Left hindlimb (tissue), 1 donor: Measurements from ENCODE around the gene CLASP1.
A peak's percentile ranks its signal among the peaks of the same experiment; 100 is the strongest.
"Not testable (repeated sequence)": the region's sequence is repeated elsewhere in the genome, so short reads cannot be mapped to it uniquely, and the experiment has no call there.

Experiments
- DNase-seq: peaks from one replicate; pipeline ENCODE4 v3.0.0-alpha.2; 2018

The CLASP1 gene

DNA sequence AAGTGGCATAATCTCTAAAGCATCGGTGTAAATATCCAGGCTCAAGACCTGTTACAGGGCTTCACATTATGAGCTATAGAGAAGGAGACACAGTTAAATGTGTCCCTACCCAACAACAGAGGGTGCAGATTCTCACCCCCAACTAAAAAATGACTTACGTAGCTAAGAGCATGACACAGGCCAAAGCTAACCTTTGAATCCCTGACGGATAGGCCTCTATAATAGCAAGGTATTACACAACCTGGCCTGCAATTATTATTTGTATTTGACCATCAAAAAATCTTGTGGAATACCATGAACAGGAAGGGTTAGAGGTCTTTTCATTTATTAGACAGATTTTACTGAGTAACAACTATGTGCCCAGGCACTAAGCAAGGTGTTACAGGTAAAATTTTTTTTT is 73.5 kb downstream of the CLASP1 start:
- DNase-seq: no peak

DNA sequence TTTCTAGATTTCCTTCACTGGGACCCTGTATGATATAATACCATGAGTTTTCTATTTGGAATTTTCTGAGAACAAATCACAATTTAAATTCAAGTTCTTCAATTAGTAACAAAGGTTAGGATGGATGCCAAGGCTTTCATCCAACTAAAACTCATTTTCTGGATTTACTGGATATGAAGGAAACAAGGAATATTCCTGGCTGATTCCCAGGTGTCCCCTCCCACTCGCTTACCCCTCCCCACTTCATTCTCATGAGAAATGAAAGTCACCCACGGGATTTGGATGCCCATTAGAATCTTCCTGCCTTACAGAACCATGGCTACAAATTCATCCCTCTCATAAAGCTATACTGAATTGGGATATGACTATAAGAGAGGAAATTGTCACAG is 78.6 kb downstream of the CLASP1 start:
- DNase-seq: no peak

DNA sequence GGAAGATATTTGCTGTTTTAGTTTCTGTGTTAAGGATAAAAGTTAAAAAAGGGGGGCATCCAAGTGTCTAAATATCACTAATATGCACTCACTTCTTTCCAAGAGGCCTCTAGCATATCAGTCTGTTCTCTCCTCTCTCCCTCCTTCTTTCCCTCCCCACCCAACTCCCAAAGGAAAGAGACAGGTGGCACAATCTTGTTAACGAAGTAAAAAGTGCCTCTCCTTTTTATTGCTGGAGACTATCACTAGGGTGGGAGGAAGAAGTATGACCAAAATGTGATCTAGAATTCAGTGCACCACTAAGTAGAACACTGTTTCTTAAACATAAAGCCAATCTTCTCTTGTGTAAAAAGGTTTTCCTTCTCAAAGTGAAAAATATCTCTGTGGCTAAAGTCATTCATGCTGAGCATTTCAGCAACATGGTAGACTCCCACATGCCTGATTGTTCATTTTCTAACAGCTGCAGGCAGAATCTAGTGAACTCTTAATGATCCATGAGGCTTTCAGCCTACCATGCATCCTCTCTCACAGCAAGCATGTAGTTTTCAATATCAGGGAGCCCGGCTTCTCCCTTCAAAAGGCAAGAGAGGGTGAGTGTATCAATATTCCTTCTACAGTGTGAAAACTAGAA is 79.1 kb downstream of the CLASP1 start:
- no peak for DNase-seq

DNA sequence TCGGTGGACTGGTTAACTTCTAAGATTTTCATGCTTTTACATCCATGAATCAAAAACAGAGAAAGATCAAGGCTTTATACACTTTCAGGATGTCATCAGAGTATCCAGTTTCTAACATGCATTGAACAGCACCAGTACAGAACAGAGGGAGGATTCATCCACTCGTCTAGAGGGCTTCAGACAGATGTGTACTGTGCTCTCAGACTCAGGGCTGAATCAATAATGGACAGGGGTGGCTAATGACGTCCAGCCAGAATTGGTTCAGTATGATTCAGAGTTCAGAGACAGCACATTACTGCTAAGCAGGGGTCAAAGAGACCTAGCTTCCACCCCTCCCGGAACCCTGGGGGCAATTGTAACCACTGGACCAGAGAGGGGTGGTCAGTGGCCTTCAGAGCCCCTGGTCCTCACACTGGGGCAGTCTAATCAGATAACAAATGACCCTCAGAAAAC is 81.3 kb downstream of the CLASP1 start:
- no peak for DNase-seq

DNA sequence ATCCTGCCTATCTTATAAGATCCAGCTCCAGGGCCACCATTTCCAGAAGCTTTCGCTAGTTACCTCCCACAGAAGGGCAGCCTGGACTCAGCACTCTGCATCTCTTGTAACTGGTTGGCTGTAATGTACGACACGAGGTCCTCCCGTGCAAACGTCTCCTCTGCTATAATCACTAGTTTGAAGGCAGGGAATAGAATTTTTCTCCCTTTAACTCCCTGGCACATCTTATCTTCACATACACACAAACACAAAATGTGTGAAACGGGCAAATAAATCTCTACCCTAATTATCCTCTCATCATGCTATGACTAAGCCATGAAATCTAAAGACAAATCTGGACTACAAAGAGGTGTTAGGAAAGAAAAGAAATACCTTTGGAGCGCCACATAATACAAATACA is 81.8 kb downstream of the CLASP1 start:
- no peak for DNase-seq

DNA sequence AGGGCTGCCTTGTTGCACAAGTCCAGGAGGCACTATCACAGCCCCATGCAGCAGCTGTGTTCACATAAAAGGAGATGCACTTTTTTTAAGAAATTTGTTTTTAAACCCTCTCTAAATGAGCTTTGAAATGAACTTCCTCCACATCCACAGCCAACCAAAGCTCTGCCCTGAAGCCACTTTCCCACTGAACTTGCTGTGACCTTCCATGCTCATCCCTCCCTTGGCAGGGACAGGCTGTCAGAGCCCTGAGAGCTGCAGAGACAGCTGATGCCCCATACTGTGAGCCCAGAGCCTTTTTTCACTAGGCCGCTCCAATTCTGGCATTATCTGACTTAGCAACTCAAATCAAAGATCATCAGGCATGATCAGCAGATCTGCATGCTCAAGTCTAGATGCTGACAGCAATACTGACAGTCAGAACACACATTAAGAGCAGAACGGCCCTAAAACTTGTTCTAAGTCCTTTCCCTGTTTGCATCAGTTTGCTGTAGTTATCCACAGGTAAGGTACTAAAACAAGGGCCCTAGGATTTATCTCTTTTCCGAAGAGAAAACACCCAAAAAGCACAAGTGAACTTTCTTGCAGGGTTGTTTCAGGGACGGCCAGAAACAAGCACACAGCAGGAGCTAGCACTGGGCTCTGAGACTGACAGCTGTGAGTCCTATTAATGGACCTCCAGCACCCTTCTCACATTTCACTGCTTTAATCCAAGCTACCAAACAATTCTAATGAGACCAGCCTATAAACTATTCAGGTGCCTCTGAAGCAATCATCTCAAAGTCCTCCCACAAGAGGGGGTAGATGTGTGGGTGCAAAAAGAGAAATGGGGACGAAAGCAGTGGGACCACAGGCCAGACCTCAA is 83.6 kb downstream of the CLASP1 start:
- peak; percentile 39 for DNase-seq

DNA sequence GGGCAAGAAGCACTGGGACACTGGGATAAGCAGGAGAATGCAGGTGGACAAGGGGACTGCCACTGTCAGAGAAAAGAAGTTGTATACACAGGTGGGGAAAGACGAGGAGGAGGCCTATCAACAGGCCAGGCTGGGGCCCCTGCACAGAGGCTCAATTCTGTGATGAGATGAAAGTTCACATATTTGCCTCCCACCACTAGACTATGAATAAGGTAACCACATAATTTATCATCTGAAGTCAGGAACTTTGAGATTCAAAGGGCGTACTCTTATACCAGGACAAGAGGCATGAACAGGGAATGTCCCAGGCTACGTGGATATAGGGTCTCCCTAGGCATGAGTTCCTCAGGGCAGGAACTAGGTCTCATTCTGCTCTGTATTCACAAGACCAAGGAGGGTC is 84.4 kb downstream of the CLASP1 start:
- no peak for DNase-seq

DNA sequence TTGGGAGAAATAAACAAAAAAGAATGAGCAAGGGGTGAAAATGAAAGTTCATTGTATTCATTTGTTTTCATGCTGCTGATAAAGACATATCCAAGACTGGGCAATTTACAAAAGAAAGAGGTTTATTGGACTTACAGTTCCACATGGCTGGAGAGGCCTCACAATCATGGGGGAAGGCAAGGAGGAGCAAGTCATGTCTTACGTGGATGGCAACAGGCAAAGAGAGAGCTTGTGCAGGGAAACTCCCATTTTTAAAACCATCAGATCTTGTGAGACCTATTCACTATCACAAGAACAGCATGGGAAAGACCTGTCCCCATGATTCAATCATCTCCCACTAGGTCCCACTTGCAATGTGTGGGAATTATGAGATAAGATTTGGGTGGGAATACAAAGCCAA is 85.5 kb downstream of the CLASP1 start:
- DNase-seq: not testable (repeated sequence)

DNA sequence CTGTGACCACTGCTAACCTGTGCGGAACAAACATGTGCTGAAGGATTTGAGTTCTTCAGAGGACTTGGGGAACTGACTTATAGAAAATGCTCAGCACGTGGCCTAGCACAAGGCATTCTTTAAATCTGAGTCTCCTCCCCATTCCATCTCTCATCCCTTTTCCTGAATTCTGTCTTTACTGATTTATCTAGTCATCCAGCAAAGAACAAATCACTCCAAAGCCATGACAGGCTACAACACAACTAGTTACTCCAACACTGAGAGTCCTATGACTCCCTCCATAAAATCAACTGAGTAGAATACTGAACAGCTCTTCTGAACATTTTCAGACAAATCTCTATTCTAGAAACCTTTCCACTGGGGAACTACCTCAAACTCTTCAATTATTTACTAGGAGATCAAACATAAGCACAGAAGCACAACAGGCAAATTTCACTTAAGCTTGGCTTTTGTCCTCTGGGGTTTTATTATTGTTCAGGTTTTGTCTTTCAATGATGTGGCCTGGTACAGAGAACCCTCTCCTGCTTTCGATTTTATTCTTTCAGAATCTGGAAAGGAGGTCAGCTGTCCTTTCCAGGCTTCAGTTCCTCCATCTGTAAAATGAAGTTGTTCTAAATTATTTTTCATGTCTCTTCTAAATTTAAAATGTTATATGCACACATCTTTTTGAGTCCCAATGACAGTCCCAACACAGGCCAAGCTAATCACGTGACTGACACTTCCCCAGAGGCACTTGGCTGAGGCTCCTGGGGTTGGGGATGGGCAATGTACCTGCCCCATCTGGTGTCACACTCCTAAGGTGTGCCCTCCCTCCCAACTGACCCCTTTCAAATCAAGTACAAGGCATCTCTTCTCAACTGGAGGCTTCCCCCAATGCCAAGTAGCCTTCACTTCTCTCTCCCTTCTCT is 86.7 kb downstream of the CLASP1 start:
- no peak for DNase-seq

DNA sequence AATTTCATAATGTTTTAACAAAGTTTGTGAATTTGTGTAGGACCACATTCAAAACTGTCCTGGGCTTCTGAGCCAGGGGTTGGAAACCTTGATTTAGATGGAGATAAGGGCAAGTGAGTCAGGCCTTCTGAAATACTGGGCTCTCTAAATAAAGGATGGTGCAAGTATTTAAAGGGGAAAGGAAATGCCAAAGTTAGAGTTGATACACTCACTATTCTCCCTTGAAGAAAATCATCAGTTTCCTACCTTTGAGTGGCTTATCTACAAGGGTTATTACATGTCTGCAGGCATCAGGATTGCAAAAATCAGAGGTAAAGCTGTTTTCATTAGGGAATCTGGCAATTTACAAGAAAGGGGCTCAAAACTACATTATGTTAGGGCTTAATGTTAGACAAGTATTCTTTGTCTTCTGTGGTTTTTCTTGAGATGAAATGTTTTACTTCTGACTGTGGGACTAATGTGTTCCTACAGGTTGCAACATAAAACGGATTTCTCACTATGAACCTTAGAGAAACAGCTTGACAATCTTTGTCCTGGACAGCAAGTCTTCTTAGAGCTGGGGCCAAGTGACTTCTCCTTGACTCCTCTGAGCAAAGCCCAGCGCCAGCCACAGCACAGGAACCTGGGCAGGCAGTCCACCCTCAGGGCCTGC is 87.5 kb downstream of the CLASP1 start:
- no peak for DNase-seq

DNA sequence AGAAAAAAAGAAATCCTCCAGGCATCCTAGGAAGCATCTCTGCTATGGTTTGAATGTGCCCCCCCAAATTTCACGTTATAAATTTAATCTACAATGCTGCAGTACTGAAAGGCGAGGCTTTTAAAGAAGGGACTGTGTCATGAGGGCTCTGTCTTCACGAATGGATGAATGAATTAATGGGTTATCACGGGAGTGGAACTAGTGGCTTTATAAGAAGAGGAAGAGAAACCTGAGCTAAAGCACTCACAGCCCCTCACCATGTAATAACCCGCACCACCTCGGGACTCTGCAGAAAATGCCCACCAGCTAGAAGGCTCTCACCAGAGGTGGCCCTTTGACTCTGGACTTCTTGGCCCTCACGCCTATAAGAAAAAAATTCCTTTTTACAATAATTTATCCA is 90.9 kb downstream of the CLASP1 start:
- no peak for DNase-seq

DNA sequence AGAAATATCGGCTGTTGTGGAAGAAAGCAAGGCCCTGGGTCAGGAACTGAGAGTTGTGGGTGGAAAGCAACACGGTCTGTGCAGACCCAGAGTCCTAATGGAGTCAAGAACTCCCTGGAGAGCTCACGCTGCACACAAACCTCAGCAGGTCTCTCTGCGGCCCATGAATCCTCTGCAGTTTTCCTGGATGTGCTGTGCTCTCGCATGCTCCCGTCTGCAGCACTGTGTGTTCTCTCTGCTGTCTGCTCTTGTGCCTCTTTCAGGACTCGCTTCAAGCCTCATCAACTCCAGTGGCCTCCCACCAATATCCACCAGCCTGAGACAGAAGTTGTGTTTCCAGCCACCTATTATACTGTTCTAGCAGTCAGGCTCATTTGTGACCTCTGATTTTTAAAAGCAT is 94.3 kb downstream of the CLASP1 start:
- DNase-seq: no peak

DNA sequence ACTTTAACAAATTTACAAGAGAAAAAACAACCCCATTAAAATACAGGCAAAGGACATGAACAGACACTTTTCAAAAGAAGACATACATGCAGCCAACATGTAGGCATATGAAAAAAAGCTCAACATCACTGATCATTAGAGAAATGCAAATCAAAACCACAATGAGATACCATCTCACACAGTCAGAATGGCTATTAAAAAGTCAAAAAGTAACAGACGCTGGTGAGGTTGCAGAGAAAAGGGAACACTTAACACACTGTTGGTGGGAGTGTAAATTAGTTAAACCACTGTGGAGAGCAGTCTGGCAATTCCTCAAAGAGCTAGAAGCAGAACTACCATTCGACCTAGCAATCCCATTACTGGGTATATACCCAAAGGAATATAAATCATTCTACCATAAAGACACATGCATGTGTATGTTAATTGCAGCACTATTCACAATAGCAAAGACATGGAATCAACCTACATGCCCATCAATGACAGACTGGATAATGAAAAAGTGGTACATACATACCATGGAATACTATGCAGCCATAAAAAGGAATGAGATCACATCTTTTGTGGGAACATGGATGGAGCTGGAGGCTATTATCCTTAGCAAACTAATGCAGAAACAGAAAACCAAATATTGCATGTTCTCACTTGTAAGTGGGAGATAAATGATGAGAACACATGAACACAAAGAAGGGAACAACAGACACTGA is 96.6 kb downstream of the CLASP1 start:
- DNase-seq: not testable (repeated sequence)

DNA sequence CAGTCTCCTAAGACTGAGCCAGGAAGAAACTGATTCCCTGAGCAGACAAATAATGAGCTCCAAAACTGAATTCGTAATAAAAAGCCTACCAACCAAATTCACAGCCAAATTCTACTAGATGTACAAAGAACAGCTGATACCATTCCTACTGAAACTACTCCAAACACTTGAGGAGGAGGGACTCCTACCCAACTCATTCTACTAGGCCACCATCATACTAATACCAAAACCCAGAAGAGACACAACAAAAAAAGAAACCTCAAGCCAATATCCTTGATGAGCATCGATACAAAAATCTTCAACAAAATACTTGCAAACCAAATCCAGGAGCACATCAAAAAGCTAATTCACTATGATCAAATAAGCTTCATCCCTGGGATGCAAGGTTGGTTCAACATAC is 98.6 kb downstream of the CLASP1 start:
- no peak for DNase-seq

DNA sequence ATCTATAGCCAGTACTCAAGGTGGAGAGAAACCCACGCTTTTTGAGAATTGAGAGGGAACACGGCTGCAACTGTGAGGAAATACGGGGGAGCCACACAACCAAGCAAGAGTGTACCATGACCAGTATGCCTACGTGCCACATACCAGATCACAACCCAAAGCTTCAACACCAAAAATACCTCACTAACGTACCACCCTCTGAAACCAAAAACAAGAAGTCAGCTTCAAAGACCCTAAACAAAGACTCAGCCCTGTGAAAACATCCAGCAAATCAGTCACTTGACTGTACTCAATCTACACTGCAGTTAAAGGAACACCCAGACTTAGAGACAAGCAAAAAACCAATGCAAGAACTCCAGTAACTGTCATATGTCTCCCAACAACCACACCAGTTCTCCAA is 101.6 kb downstream of the CLASP1 start:
- DNase-seq: no peak

DNA sequence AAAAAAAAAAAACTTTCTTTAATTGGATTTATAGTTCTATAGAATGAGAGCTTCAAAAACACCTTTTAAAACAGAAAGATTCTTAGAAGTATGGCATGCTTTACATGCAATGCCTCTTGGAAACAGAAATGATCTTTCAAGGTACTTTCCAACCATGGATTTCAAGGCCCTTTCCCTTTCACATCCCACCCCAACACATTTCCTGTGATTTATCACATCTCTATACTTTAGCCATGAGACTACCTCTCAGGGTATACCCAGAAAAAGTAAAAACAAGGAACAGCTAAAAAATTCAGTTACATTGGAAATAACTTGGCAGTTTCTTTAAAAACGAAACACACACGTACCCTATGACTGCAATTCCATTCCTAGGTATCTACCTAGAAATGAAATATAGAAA is 103.3 kb downstream of the CLASP1 start:
- no peak for DNase-seq

DNA sequence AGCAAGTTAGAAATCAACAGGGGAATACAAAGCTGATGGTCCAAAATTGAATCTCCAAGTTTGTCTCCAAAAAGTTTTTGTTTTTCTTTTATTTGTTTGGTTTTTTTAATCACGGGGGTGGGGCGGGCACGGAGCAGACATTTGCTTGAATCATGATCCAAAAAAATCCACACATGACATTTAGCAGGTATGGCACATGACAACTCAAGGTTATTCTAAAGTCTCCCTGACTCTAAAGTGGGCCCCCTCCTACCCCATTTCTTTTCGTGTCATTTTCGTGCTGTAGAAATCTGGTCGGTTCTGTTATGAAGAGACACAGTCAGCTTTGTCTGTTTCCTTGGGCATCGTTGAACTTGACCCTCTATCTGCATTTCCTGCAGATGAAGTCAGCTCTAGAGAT is 104.0 kb downstream of the CLASP1 start:
- no peak for DNase-seq

DNA sequence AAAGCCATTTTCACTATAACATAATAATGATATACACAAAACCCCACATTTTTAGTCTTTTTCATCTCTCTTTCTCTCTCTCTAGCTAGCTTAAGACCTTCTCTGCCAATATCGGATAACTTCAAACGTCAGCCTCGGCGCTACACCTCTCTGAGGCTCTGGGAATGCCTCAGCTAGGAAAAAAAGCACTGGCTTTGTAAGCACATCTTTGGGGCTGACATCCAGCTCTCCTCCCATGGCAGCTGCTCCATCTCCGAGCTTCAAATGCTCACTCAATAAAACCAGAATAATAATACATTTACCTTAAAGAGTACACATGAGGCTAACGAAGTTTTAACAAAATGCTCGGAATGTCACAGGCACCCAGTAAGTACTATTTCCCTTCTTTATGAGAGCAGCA is 107.8 kb downstream of the CLASP1 start:
- DNase-seq: no peak

DNA sequence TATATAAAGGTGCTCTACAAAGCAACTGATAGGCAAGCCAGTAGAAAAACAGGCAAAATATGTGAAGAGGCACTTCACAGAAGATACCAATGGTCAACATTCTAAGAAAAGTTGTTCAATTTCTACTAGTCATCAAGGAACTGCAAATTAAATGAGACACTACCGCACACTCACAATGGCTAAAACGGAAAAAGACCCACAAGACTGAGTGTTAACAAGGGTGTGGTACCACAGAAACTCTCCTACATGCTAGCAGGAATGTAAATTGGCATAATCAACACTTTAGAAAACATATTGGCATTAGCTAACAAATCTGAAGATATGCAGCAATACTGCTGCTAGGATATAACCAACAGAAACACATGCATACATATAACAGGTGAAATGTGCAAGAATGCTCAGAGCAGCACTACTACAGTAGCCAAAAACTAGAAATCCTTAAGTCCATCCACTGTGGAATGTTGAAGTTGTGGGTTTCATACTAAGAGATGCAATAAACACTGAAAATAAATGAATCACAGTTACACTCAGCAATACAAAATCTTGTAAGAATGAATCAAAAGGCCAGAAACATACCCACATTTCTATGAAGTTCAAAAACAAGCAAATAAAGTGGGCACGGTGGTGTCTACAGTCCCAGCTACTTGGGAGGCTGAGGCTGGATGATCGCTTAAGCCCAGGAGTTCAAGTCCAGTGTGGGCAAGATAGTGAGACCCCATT is 109.4 kb downstream of the CLASP1 start:
- DNase-seq: no peak

DNA sequence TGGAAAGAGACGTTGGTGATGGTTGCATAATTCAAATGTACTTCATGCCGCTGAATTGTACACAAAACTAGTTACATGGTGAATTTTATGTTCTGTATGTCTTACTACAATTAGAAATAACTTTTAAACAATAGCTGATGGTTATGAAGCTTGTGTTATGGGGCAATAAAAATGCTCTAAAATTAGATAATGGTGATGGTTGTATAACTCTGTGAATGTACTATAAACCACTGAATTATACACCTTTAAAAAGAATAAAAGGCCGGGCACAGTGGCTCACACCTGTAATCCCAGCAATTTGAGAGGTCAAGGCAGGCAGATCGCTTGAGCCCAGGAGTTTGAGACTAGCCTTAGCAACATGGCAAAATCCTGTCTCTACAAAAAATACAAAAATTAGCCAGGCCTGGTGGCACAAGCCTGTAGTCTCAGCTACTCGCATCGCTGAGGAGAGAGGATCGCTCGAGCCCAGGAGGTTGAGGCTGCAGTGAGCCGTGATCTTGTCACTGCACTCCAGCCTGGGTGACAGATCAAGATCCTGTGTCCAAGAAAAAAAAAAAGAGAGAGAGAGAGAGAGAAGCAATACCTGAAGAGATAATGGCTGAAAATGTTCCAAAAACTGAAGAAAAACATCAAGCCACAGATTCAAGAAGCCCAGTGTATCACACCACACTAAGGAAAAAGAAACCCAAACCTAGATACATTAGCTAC is 112.3 kb downstream of the CLASP1 start:
- no peak for DNase-seq

DNA sequence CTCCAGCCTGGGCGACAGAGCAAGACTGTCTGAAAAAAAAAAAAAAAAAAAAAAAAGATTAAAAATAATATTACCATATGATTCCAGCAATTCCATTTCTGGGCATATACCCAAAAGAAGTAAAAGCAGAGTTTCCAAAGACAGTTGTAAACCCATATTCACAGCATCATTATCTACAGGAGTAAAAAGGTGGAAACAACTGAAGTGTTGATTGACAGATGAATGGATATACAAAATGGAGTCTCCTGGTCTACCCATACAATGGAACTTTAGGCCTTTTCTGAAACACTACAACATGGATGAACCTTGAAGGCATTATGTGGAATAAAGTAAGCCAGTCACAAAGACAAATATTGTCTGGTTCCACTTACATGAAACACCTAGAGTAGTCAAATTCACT is 112.9 kb downstream of the CLASP1 start:
- no peak for DNase-seq
